DOHH2 (cell line): ENCODE measurements around the gene DHX38.

Source experiments
- H3F3A ChIP-seq: fragments of 200-600 bp; sonication (generic), shearing (Covaris generic); 2 replicates; pipeline ENCODE4 v1.6.0; 2016; ENCODE audit warnings: antibody characterized with exemption, mild to moderate bottlenecking; ENCODE audit not compliant: control insufficient read depth, insufficient read depth
- H3K27ac ChIP-seq: fragments of 200-600 bp; sonication (generic); 2 replicates; pipeline ENCODE4 v1.5.1; 2014; ENCODE audit warnings: low read depth, mild to moderate bottlenecking, low read length, moderate library complexity
- H3K27me3 ChIP-seq: fragments of 200-600 bp; sonication (generic); 2 replicates; pipeline ENCODE4 v1.6.1; 2014; ENCODE audit warnings: mild to moderate bottlenecking, low read length, mixed read lengths; ENCODE audit not compliant: control insufficient read depth
- H3K36me3 ChIP-seq: fragments of 200-600 bp; sonication (generic); 2 replicates; pipeline ENCODE4 v1.6.1; 2014; ENCODE audit warnings: mild to moderate bottlenecking, low read length, moderate library complexity, mixed read lengths; ENCODE audit not compliant: control insufficient read depth
- H3K4me1 ChIP-seq: fragments of 200-600 bp; sonication (generic); 2 replicates; pipeline ENCODE4 v1.6.1; 2014; ENCODE audit warnings: mild to moderate bottlenecking, low read length, mixed read lengths; ENCODE audit not compliant: control insufficient read depth
- H3K4me2 ChIP-seq: fragments of 200-600 bp; sonication (generic); 2 replicates; pipeline ENCODE4 v1.6.0; 2014; ENCODE audit warnings: mild to moderate bottlenecking, low read length, moderate library complexity
- H3K4me3 ChIP-seq: fragments of 200-600 bp; sonication (generic); 2 replicates; pipeline ENCODE4 v1.5.1; 2014; ENCODE audit warnings: mild to moderate bottlenecking, low read length, mixed read lengths
- H3K79me2 ChIP-seq: fragments of 200-600 bp; sonication (generic); 2 replicates; pipeline ENCODE4 v1.6.1; 2014; ENCODE audit warnings: mild to moderate bottlenecking, low read length, mixed read lengths; ENCODE audit not compliant: control insufficient read depth
- H3K9me2 ChIP-seq: fragments of 200-600 bp; sonication (generic); replicated peaks from 2 replicates; pipeline ENCODE4 v1.6.1; 2014; ENCODE audit warnings: mild to moderate bottlenecking, low read length, mixed read lengths; ENCODE audit not compliant: control insufficient read depth
- H3K9me3 ChIP-seq: fragments of 200-600 bp; sonication (generic); 2 replicates; pipeline ENCODE4 v1.6.1; 2014; ENCODE audit warnings: antibody characterized with exemption, low read length, mixed read lengths; ENCODE audit not compliant: control insufficient read depth, insufficient read depth
- H4K20me1 ChIP-seq: fragments of 200-600 bp; sonication (generic); 2 replicates; pipeline ENCODE4 v1.6.0; 2014; ENCODE audit warnings: low read depth, mild to moderate bottlenecking, antibody characterized with exemption, low read length, moderate library complexity; ENCODE audit not compliant: control insufficient read depth, insufficient read depth
- CTCF ChIP-seq: fragments of 200-600 bp; sonication (generic); IDR thresholded peaks from one replicate; pipeline ENCODE4 v1.5.1; 2014; ENCODE audit warnings: antibody characterized with exemption, mild to moderate bottlenecking, low read depth, low read length; ENCODE audit not compliant: poor library complexity, severe bottlenecking
- EZH2phosphoT487 ChIP-seq: fragments of 200-600 bp; sonication (generic); IDR thresholded peaks from 2 replicates; pipeline ENCODE4 v1.6.1; 2017; ENCODE audit warnings: borderline replicate concordance, mild to moderate bottlenecking, antibody characterized with exemption, low read length, moderate library complexity, mixed read lengths

The DHX38 gene

DNA sequence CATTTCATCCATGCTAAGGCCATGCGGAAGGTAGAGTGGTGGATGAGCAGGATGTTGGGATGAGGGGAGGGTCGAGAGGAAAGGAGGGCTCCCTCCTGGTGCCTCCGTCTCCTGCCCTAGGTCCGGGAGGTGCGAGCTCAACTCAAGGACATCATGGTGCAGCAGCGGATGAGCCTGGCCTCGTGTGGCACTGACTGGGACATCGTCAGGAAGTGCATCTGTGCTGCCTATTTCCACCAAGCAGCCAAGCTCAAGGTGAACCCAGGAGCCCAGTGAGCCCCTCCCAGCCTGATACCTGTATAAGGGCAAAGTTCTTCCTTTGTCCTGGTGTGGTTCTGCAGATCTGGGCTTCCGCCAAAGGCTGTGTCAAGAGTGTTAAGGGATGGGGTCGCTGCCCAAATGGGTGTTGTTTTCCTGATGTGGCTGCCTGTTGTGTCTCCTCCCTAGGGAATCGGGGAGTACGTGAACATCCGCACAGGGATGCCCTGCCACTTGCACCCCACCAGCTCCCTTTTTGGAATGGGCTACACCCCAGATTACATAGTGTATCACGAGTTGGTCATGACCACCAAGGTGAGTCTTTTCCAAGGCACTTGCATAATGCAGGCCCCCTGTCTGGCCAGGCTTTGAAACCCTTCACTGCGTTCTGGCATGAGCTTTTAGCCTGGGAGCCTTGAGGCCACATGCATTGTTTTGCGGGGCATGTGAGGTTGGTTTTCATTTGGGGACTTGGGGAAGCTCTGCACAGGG lies 14.9 kb downstream of the DHX38 start:
- TF ChIP-seq CTCF (no peak), EZH2phosphoT487 (no peak)
- no peaks in the 10 kb centered on the region for H3K79me2 ChIP-seq
- no peaks in the 10 kb centered on the region for H3F3A ChIP-seq
- no peaks in the 10 kb centered on the region for H3K9me2 ChIP-seq
- no peak overlapping the region for H3K4me3 ChIP-seq
- H3K4me1 ChIP-seq: no peaks in the 10 kb centered on the region
- no peaks in the 10 kb centered on the region for H3K9me3 ChIP-seq
- peaks cover 89% of the 10 kb centered on the region for H3K36me3 ChIP-seq
- H3K27me3 ChIP-seq: no peaks in the 10 kb centered on the region
- H4K20me1 ChIP-seq: no peaks in the 10 kb centered on the region
- no peak overlapping the region for H3K4me2 ChIP-seq
- H3K27ac ChIP-seq: no peak overlapping the region

DNA sequence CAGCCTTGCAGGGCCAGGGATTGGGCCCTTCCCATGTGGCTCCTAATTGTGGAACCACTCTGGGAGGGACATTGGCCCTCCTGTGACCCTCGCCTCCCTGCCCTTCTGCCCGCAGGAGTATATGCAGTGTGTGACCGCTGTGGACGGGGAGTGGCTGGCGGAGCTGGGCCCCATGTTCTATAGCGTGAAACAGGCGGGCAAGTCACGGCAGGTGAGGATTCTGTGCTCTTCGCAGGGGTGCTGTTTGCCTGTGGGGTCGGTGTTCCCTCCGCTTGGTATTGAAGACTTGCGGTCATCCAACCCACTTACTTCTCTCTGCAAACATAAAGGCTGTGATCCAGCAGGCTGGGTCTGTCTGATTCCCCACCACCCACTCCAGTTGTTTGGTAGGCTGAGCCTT lies 15.7 kb downstream of the DHX38 start:
- H4K20me1 ChIP-seq: no peaks in the 10 kb centered on the region
- no peak overlapping the region for H3K4me2 ChIP-seq
- no peaks in the 10 kb centered on the region for H3K27me3 ChIP-seq
- H3K4me3 ChIP-seq: no peak overlapping the region
- no peak overlapping the region for H3K27ac ChIP-seq
- no peaks in the 10 kb centered on the region for H3K9me3 ChIP-seq
- H3K9me2 ChIP-seq: no peaks in the 10 kb centered on the region
- H3F3A ChIP-seq: no peaks in the 10 kb centered on the region
- H3K79me2 ChIP-seq: no peaks in the 10 kb centered on the region
- no peaks in the 10 kb centered on the region for H3K4me1 ChIP-seq
- H3K36me3 ChIP-seq: peaks cover 81% of the 10 kb centered on the region
- TF ChIP-seq CTCF (no peak), EZH2phosphoT487 (no peak)

DNA sequence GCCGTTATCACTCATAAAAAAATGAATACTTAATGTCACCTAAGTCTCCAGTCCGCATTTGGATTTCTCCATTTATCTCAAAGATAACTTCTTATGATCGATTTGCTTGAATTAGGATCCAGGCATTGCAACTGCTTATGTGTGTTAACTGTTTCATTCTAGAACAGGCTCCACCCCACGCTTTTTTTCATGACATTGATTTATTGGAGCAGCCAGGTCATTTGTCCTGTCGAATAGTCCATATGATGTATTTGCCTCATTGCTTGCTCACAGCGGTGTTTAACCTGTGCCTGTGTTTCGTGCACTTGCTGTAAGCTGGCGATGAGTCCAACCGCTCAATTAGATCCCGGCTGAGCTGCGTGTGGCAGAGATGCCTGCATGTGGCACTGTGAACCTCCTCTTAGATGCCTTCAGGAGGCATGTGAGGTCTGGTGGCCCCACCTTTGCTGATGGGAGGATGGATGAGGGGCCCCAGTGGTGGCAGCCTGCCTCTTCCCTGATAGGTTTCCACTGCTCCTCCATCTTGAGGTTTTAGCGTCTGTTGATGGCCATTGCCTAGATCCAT lies 16.4 kb downstream of the DHX38 start:
- Histone ChIP-seq H3K4me1 (no peaks in the 10 kb centered on the region), H3K27ac (no peak overlapping the region), H3K36me3 (peaks cover 73% of the 10 kb centered on the region), H3F3A (no peaks in the 10 kb centered on the region), H3K27me3 (no peaks in the 10 kb centered on the region), H3K4me2 (no peak overlapping the region), H3K9me3 (no peaks in the 10 kb centered on the region), H3K9me2 (no peaks in the 10 kb centered on the region), H3K4me3 (no peak overlapping the region), H3K79me2 (no peaks in the 10 kb centered on the region), H4K20me1 (no peaks in the 10 kb centered on the region)
- TF ChIP-seq CTCF: no peak
- no peak for TF ChIP-seq EZH2phosphoT487
